Inferior parietal cortex (tissue), 1 donor: Measurements from ENCODE around the gene DRC7.
A peak's percentile ranks its signal among the peaks of the same experiment; 100 is the strongest.
"Not testable (repeated sequence)": the region's sequence is repeated elsewhere in the genome, so short reads cannot be mapped to it uniquely, and the experiment has no call there.

ENCODE experiments used
- DNase-seq: peaks from one replicate; pipeline ENCODE4 v3.0.0-alpha.2; 2016; ENCODE audit errors: extremely low spot score

Gene DRC7

DNA sequence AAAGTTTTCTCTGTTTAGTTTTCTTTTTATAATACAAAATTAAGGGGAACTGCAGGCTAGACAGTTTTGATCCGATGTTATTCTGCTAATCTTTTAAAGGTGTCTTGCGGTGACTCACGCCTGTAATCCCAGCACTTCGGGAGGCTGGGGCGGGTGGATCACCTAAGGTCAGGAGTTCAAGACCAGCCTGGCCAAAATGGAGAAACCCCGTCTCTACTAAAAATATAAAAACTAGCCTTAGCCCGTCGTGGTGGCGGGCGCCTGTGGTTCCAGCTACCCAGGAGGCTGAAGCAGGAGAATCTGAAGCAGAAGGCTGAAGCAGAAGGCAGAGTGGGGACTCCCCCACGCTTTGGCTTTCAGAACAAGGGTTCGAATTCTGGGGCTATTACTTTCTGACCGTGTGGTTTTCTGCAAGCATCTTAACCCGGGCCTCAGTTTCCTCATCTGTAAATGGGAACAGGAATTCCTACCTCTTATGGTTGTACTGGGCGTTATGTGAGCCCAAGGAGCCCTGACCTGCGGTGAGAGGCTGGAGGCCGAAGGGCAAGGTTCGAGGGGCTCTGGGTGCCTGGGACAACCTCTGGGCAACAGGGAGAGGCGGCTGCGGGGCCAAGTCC is 39.8 kb downstream of the DRC7 start:
- no peak for DNase-seq

DNA sequence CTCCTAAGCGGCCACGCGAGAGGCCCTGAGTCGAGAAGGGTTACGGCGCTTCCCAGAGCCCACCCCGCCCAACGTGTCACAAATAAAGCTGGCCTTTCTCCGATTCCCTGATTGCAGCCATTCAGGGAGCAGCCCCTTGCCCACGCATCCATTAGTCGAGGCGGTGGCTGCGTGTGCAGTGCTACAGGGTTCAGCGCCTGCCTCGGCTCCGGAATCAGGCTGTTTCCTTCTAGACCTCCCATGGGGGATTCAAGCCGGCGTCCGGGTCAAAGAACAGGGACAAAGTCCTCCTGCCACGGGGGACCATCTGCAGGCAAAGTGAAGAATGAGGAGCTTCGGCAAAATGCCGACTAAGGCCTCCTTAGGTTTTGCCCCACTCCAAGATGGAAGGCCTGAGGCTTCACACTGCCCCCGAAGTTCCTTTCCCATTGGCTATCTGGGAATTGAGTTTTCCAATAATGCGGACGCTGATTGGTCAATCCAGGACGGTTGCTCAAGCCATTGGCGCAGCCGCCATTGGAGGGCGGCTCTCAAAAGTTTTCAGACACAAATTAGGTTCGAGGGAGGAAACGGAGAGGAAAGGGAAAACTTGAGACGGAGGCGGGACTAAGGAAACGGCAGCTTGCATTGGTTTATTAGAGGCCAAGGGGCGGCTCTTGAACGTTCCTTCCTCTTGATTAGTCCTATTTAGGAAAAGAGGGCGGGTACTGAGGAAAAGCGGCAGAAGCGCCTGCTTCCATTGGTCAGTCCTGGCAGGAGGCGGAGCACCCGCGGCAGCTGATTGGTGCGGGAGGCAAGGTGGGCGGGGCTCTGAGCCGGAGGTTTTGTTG is 40.5 kb downstream of the DRC7 start:
- DNase-seq, result peak; percentile 100

DNA sequence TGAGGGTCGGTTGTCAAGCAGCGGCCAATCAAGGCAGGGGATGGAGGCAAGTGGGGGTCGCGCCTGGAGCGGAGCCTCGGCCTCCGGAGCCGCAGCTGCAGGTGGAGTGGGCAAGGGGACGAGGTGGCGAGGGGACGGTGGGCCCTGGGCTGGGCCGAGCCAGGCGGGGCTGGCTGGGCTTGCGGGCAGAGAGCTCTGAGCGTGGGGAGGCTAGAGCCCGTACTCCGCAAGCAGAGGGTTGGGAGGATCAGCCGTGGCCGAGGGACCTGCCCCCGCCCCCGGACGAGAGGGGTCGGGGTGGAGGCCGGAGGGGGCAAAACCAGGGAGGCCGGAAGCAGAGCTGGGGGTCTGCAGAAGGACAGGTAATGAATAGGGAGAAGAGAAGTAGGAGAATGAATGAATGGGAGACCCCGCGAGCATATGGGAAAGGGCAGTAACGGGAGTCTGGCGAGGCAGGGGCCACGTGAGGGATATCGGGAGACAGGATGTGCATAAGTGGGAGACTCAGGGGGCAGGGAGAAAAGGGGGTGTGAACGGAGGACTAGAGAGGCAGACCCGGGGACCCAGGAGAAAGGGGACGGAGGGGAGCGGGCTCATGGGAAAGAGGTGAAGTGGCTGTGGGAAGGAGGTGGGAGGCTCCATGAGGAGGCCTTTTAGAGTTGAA is 41.3 kb downstream of the DRC7 start, which contains the start of gene KATNB1:
Gene KATNB1, plus strand, starts transcription at position 16 of the 664 bp plus-strand sequence. CDS start 1,474 bp downstream, outside the sequence.
- DNase-seq, result no peak

DNA sequence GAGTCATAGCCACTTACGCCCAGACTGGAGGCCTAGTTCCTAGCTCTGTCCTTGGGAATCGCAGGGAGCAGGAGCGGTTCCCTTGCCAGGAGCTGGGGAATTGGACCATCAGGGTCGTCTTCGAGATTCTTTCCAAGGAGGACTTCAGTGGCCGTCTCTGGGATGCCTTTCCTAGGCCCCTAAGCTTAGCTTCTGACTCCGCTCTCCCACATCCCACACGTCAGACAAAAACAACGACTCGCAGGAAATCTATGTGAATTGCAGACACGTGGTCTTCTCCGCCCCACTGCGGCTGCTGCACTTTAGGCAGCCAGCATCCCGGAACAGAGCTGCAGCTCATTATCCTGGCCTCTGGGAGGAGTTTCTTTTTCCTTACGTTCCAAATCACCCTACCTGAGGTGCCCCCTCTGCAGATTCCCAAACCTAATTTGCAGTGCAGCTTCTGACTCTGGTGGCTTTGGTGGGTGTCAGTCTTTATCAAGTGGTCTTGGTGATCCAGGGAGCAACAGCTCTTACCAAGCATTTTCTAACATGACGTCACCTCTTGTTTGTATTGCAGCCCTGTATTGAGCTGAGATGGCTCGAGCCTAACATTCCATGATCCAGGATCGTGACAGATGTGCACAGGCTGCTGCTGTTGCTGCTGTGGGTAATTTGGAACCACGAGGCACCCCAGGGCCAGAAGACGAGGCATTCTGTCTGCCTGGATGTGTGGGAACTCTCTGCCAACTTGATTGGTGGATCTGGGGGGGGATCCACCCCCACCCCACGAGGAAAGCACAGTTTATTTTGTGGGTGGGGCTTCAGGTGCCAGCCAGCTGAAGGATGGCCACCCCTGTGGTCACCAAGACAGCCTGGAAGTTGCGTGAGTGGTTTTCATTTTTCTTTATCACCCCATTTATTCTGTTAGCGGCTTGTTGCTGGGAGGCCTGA is 42.1 kb downstream of the DRC7 start:
- DNase-seq, result peak; percentile 64

DNA sequence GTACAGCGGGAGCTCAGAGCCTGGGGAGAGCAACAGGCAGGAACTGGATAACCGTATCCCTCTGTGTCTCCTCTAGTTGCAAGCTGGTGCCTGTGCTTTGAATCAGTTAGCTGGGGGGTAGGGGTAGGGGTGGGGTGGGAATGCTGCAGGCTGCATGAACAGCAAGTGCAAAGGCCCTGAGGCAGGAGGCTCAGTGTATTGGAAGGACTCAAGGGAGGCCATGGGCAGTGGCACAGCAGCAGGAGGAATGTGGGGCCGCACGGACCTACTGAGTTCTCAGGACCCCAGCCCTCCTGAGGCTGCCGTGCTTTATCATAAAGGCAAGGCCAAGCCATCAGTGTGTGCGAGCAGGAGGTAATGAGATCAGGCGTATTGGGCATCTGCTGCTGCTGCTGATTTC is 44.2 kb downstream of the DRC7 start:
- no peak for DNase-seq

DNA sequence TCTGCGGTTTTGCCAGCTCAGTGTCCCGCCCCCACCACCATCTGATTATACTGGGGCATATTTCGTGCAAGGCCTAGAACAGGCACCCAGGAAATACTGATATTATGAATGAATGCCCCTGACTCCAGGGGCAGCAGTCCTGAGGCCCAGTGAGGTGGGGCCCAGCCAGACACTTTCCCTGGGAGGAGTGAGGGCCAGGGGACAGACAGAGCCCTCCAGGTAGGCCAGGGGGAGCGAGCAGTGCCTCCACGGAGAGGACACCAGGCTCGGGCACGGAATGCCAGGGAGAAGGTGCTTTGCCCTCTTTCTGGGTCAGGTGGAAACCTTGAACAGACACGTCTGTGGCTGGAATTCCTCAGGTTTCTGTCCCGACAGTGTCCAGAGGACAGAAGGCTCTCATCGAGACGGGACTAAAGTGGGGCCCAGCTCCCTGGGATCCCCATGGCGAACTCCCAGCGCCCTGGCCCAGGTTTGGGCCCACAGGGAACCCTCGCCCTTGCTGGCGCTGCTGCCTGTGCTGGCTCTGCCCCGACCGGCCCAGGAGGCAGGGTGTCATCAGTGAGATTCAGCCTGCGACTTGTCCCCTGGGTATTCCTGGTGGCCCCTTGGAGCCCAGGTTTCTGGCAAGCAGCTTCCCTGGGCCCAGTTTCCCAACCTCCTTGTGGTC is 45.3 kb downstream of the DRC7 start:
- DNase-seq, result no peak

DNA sequence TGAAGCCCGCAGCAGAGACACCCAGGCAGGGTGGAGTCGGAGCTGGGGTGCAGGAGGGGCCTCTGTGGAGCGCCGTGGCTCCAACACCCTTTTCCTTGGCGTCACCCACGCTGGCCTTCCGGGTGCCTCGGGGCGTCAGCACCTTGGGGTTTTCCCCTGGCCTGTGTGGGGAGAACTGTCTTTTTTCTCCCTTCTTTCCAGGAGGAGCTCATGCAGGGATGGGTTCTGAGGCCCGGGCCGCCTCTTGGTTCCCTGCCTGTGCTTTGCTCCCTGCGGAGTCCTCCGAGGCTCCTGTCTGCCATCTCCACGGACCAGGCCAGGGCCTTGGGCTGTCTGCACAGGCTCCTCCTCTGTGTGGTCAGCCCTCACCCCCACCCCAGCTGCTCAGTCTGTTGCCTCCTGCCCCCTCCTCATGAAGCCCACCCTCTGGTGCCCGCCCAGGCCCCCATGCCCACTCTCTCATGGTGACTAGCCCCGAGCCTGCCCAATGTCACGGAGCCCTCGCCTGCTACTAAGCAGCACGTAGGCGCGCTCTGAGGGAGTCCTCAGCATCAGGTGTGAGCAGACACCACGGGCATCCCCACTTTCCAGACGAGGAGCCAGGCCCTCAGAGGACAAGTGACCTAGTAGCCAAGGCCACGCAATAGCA is 45.9 kb downstream of the DRC7 start:
- no peak for DNase-seq

DNA sequence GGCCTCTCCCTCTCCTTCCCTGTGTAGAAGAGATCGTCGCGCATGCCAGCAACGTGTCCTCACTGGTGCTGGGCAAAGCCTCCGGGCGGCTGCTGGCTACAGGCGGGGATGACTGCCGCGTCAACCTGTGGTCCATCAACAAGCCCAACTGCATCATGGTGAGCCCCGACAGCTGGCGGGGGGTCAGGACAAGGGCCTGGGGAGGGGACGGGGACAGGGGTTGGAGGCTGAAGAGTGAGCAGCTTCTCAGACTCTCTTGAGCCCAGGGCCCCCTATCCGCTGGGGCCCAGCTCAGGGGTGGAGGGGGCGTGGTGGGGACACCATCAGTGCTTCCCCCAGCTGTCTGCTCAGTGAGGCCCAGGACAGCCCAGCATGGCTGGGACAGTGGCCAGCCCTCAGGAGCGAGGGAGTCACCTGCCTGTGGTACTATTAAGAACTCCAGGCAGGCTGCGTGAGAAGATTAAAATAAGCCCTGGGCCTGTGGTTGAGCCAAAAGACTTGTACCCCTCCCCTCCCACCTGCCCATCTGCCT is 47.1 kb downstream of the DRC7 start:
- no peak for DNase-seq

DNA sequence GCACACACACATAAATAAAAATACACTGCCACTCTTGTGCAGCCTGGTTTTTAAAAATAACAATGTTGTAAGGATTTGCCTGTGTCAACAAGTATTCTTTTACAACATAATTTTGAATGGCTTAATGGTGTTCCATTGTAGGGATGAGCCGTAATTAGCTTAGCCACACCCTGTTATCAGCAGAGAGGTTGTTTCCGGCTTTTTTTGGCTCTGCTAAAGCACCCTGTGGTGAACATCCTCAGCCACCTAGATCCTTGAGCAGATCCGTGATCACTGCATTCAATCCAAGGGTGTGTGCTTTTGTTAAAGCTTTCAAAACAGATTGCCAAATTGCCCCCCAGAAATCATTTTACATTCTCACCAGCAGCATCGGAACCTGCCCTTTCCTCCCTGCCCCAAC is 47.9 kb downstream of the DRC7 start:
- DNase-seq, result no peak

DNA sequence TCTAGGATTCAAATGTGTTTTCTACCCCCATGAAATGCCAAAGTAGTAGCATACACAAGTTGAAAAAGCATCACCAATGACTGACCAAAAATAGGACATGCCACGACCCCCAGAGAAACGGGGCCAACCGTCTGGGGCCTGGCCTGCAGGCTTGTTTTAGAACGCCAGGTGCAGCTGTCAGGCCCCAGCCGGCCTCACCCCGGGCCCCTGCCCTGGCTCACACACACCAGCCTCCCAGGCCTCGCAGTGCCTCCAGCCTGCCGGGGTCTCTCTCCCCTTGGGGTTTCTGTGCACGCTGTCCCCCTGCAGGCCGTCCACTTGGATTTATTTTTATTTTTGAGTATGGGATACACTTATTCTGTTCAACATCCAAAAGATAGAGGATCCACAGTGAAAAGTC is 48.9 kb downstream of the DRC7 start:
- no peak for DNase-seq

DNA sequence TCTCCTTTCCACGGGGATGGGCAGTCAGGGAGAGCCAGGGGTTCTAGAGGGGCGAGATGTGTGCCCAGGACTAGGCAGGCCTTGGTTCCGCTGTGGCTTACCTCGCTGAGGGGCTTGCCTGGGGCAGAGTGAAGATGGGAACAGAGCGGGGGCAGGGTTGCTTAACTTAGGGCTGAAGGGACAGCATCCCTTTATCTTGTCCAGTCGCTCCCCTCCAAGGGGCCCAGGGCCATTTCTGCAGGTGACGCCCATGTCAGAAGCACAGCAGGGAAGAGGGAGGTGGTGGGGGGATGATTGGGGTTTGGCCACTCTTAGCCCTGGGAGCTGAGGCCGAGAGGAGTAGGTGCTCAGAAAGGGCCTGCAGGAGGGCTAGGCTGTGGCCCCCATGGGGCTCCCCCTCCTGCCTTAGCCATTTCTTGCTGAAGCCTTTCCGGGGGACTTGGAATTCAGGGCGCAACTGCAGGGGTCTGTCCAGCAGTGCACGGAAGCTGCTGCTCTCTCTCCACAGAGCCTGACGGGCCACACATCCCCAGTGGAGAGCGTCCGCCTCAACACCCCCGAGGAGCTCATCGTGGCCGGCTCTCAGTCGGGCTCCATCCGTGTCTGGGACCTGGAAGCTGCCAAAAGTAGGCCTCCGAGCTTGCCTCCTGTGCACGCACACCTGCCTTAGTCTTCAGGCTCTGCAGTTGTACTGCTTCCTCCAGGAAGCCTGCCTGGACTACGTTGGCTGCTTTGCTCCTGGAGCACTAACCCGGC is 49.5 kb downstream of the DRC7 start:
- DNase-seq, result no peak

DNA sequence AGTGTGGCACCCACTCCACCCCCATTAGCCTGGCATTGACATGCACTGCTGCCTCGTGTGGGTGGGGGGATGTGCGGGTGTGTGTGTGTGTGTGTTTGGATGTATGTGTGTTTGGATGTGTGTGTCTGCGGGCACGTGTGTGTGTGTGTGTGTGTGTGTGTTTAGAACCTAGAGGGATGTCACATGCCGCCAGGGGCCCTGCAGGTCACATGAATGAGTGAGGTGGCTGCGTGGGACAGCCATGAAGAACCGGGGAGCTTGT is 50.0 kb downstream of the DRC7 start:
- DNase-seq, result no peak

DNA sequence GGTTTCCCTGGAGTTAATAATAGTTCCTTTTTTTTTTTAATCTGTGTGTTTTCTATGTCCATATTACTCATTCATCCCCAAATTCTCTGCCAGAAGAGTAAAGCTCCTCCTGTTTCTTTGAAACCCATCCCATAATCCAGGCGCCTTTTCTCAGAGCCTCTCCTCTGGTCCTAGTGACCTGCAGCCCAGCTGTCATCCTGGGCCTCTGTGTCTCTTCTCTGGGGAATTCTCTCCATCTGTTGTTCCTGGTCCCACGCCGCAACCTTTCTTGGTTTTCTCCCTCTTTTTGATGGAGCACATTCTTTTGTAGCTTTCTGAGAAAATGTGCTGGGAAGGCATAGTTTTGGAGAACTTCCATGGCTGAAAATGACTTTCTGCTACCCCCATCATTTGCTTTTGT is 51.2 kb downstream of the DRC7 start:
- DNase-seq, result no peak

DNA sequence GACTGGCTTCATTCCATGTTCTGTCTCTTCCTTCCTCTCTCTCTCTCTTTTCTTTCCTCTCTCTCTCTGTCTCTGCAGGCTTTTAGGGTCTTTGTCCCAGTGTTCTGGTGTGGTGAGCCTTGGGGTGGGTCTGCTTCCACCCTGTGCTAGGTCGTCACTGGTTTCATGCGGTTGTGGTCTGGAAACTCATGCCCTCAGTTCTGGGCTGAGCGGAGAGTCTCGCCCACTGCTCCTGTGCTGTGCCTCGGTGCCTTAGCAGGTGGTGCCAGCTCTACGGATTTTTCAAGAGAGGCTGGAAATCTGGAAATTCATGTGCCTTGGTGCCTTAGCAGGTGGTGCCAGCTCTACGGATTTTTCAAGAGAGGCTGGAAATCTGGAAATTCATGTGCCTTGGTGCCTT is 51.7 kb downstream of the DRC7 start:
- not testable (repeated sequence) for DNase-seq

DNA sequence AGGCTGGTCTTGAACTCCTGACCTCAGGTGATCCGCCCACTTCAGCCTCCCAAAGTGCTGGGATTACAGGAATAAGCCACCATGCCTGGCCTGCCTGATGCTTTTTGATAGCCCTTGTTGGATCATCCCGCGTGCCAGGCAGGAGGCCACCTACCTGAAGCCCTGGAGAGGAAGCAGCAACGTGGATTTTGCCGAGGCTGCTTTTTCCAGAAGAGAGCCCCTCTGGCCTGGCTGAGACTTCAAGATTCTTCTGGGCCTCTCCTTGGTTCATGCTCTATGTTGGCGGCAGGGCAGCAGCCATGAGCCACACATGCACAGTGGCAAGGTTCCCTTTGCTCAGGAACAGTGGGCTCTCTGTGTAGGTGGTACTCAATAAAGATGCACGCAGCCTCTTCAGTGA is 52.5 kb downstream of the DRC7 start:
- no peak for DNase-seq

DNA sequence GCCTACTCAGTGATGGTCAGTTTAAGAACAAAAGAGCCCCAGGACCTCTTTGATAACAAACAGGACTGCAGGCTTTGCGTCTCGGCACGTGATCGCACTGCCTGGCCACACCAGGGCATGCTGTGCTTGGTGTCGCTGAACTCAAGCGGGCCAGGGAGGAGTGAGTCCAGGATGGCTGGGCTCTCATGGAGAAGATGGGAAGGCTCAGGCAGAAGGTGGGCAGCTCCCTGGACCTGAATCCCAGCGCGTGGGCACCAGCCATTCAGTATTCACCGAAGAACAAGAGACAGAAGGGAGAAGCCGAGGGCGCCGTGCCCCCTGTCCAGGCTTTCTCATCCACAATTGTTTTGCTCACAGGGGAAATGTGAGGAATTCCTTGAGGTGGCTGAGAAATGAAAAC is 52.9 kb downstream of the DRC7 start:
- DNase-seq, result no peak

DNA sequence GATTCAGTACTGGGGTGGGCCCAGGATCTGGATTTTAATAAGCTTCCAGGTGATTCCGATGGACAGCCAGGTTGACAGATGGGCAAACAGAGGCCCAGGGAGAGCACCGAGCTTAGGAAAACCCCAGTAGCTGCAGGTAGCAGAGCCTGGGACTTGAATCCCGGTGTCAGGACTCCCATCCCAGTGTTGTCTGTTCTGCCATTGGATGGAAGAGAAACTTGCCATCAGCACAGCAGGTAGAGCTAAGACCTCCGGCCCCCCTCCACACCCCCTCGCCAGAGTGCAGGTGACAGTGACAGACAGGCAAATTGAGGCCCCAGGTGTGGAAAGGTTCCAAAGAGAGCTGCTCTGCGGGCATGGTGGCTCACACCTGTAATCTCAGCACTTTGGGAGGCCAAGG is 53.4 kb downstream of the DRC7 start:
- DNase-seq, result no peak

DNA sequence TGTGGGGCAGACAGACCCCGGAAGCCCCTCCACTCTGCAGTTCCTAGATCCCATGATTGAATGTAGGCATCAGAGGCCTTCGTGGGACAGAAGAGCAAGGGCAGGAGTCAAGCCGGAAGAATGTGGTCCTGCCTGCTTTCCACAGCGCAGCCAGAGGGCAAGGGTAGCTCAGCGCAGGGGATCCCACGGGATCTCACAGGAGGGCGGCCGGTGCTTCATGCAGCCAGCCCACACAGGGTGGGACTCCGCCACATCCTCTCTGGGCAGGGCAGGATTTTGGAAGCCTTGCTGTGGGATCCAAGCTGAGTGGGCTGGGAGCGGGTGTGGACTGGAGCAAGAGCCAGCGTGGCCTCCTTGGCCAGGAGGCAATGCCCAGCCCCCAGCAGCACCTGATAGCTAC is 54.0 kb downstream of the DRC7 start:
- DNase-seq, result no peak

DNA sequence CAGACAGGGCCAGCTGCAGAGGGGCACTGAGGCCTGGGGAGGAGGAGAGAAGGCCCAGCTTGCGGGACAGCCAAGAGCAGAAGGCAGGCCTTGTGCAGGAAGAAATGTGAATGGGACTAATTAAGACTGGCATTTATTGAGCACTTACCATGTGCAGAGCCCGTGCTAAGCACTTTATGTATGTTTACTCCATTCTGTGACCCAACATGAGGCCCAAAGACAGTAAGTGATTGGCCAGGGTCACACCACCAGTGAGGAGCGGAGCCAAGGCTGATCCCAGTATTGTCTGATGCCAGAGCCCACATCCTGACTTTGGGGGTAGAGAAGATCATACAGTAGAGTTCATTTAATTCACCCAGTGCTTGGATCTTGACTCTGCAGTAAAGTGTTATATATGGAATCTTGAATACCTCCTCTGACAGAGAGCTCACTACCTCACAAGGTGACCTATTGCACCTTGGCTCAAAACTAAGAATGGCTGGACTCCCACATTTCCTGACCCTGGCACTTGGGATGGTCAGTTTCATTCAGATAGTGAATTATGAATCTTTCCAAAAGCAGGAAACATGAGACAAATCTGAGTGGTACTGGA is 54.6 kb downstream of the DRC7 start:
- no peak for DNase-seq
